IPS-18a (cell line): ENCODE measurements around the gene RHOB.

ENCODE experiments used
- H3K27ac ChIP-seq: one replicate; pipeline ENCODE4 v1.5.1; 2013; ENCODE audit warnings: low read length
- H3K27me3 ChIP-seq: one replicate; pipeline ENCODE4 v1.6.1; 2013; ENCODE audit warnings: mild to moderate bottlenecking, low read length; ENCODE audit not compliant: control insufficient read depth, insufficient read depth
- H3K36me3 ChIP-seq: one replicate; pipeline ENCODE4 v1.6.1; 2013; ENCODE audit warnings: low read depth, low read length; ENCODE audit not compliant: control insufficient read depth
- H3K4me1 ChIP-seq: one replicate; pipeline ENCODE4 v1.6.1; 2013; ENCODE audit warnings: low read depth, low read length; ENCODE audit not compliant: control insufficient read depth
- H3K4me3 ChIP-seq: one replicate; pipeline ENCODE4 v1.5.1; 2013; ENCODE audit warnings: low read length
- H3K9ac ChIP-seq: one replicate; pipeline ENCODE4 v1.6.1; 2013; ENCODE audit warnings: mild to moderate bottlenecking, low read length, moderate library complexity
- H3K9me3 ChIP-seq: one replicate; pipeline ENCODE4 v1.6.1; 2013; ENCODE audit warnings: low read depth, low read length; ENCODE audit not compliant: control insufficient read depth

RHOB gene

DNA sequence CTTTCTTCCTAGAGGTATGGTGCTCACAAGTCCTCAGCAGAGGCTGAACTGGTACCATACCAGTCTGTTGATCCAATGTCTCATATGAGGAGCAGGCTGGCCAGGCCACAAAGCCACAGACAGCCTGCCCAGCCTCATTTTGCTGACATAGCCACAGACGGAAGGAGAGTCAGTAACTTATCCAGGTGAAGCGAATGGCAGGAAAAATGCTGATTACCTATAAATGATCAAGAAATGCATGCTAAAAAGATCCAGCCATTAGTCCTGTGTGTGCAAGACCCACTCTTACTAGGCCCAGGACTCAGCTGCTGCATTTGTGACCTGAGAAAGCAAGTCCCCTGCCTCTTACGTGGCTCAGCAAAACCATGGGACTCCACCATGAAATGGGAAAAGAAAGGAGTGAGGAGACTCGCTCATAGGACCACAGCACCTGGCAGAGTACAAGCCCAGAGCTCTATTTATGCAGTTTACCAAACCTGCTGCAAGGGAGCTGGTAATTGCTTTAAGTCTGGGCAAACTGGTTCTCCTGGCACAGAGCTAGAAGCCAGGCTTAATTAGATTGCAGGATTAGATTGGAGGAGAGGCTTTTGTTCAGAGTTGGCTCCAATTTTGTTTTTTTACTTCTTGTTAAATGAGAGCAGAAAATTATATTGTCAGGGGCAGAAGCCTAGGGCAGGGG, 19.0 kb downstream of the RHOB start:
- H3K27me3 ChIP-seq = no peaks in the 10 kb centered on the region
- H3K36me3 ChIP-seq = no peaks in the 10 kb centered on the region
- H3K4me3 ChIP-seq = no peak overlapping the region
- H3K4me1 ChIP-seq = no peaks in the 10 kb centered on the region
- no peak overlapping the region for H3K27ac ChIP-seq
- H3K9ac ChIP-seq = no peak overlapping the region
- H3K9me3 ChIP-seq = no peaks in the 10 kb centered on the region

DNA sequence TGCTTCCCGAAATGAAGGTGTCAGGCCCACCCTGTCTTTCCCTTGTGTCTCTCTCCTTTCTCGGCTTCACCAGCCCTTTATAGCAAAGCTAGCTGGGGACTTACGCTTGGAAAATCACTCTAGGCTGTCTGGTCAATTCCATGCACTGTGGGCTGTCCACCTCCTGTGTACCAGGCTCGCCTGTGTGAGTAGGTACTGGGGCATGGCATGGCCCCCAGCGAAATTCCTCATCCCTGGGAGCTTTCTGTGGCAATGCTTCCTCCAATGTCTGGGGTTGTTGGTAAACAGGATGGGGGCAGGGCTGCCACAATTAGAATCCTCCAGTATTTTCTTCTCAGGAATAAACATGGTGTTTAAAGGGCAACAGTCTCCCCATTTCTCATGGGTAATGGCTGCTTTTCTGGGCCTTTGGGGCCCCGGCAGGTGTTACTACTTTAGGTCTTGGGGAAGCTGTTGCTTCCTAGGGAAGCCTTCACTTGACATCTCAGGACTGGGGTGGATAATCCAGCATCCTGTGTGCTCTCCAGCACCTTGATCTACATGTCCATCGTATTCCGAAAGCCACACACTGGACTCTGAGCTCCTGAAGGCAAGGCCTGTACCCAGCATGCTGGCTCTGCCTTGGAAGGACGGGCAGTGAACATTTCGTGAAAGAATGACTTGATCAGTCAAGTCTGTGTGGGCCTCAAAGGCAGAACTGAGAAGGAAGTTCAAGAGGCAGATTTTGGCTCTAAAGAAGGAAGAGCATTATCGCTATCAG, 21.1 kb downstream of the RHOB start:
- Histone ChIP-seq H3K27ac (no peak overlapping the region), H3K4me3 (no peak overlapping the region), H3K4me1 (no peaks in the 10 kb centered on the region), H3K9ac (no peak overlapping the region), H3K9me3 (no peaks in the 10 kb centered on the region), H3K36me3 (no peaks in the 10 kb centered on the region), H3K27me3 (no peaks in the 10 kb centered on the region)

DNA sequence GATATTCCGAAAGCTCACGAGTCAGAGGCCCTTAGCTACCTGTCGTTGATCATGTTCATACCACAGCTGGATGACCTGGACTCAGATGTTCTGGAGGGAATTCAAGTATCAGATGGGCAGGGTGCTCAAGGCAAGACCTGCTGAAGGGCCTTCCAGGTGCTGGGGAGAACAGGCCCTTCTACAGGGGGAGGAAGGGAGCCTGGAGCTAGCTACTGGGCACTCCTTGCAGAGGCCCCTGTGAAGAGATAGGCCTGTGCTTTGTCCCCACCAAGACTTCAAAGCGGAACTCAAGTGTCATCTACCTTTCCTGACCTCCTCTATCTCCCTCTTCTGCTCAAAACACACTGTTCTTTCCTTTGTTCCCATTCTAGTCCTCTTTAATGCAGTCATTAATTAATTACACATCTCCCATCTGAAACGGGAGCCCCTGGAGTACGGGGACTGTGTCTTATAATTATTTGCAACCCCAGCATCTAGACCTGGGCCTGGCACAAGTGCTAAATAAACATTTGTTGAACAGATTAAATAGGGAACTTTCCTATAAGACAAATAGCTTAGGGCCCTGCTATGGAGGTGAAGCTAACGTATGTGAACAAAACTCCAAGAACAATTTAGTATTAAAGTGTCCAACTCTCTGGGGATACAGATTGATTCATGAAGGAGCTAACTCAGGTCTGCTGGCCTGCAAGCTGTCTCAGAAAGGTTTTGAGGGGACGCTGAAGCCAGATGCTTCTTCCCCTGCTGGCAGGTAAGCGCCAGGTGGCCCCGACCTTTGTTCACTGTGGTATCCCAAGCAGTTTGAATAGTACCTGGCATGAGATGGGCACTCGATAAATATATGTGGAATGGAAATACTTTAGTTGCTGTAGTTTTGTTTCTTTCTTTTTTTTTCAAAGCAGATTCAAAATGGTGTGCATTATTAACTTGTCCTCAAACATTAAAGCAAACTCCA, 22.0 kb downstream of the RHOB start:
- H3K27ac ChIP-seq = no peak overlapping the region
- no peaks in the 10 kb centered on the region for H3K36me3 ChIP-seq
- H3K4me1 ChIP-seq = no peaks in the 10 kb centered on the region
- H3K4me3 ChIP-seq = no peak overlapping the region
- no peaks in the 10 kb centered on the region for H3K9me3 ChIP-seq
- H3K9ac ChIP-seq = no peak overlapping the region
- H3K27me3 ChIP-seq = no peaks in the 10 kb centered on the region

DNA sequence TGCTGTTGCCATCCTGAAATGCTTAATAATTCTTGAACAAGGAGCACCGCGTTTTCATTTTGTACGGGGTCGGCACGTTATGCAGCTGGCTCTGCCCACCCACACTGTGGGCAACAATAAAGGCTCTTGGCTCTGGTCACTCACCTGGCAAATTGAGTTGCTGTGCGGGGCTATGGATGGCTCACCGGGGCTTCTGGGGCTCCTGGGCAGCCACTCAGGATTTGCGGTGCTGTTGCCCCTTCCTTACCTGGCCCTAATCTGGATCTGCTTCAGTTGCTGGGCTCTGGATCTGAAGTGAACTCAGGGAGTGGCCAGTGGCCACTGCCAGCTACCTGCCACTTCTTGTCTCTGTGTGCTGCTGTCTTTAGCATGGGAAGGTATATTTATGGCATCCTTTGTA, 22.7 kb downstream of the RHOB start:
- Histone ChIP-seq H3K4me3 (no peak overlapping the region), H3K27me3 (no peaks in the 10 kb centered on the region), H3K4me1 (no peaks in the 10 kb centered on the region), H3K27ac (no peak overlapping the region), H3K9me3 (no peaks in the 10 kb centered on the region), H3K9ac (no peak overlapping the region), H3K36me3 (no peaks in the 10 kb centered on the region)

DNA sequence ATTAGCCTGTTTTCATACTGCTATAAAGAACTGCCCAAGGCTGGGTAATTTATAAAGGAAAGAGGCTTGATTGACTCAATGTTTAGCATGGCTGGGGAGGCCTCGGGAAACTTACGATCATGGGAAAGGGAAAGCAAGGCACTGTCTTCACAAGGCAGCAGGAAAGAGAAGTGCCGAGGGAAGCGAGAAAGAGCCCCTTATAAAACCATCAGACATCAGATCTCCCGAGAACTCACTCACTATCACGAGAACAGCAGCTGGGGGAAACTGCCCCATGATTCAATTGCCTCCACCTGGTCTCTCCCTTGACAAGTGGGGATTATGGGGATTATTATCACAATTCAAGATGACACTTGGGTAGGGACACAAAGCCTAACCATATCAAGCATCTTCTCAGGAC, 23.3 kb downstream of the RHOB start:
- Histone ChIP-seq H3K4me3 (no peak overlapping the region), H3K27me3 (no peaks in the 10 kb centered on the region), H3K9me3 (no peaks in the 10 kb centered on the region), H3K4me1 (no peaks in the 10 kb centered on the region), H3K9ac (no peak overlapping the region), H3K27ac (no peak overlapping the region), H3K36me3 (no peaks in the 10 kb centered on the region)

DNA sequence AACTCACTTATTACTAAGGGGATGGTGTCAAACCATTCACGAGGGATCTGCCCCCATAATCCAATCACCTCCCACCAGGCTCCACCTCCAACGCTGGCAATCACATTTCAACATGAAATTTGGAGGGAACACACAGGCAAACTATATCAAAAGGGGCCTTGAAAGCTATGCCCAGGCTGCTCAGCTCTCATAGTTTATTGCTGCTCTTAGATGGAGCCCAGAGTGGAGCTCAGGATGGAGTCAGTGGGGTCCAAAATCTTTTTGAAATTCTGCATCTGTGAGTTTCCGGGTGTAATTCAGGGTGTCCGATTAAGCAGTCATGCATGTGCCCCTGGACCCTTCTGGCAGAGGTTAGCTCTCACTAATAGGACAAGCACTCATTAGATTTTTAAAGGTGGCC, 24.3 kb downstream of the RHOB start:
- Histone ChIP-seq H3K9ac (no peak overlapping the region), H3K27ac (no peak overlapping the region)

DNA sequence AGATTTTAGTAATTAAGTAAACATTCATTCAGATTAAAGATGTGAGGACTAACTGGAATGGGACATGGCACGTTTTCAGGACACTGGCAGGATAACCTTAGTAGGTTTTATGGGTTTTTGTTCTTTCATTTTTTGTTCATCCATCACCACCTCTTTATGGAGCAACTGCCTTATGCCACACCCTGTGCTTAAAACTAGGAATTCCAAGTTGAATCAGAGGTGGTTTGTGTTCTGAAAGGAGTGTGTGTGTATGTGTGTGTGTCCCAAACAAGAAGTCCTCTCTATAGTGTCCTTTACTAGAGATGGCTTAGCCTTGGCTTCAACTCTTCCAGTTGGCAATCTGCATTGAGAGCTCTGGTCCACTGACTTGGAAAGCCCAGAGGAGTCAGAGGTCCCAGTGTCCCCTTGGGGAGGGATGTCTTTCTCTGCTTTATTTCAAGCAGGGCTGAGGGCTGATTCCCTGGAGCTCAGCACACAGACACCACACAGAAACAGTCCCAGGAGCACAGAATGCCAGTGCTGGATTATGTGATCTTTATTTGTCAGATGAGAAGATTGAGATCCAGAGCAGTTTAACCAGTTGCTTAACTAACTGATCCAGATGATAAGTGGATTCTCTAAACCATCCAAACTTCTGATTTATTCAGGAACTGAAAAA, 25.2 kb downstream of the RHOB start:
- Histone ChIP-seq H3K27me3 (no peaks in the 10 kb centered on the region), H3K36me3 (no peaks in the 10 kb centered on the region), H3K27ac (no peak overlapping the region), H3K9me3 (no peaks in the 10 kb centered on the region), H3K9ac (no peak overlapping the region), H3K4me3 (no peak overlapping the region), H3K4me1 (no peaks in the 10 kb centered on the region)

More for the DNA sequence above, 24.3 kb downstream of the RHOB start:
- H3K9me3 ChIP-seq = no peaks in the 10 kb centered on the region
- H3K36me3 ChIP-seq = no peaks in the 10 kb centered on the region
- H3K4me1 ChIP-seq = no peaks in the 10 kb centered on the region
- H3K4me3 ChIP-seq = no peak overlapping the region
- H3K27me3 ChIP-seq = no peaks in the 10 kb centered on the region

DNA sequence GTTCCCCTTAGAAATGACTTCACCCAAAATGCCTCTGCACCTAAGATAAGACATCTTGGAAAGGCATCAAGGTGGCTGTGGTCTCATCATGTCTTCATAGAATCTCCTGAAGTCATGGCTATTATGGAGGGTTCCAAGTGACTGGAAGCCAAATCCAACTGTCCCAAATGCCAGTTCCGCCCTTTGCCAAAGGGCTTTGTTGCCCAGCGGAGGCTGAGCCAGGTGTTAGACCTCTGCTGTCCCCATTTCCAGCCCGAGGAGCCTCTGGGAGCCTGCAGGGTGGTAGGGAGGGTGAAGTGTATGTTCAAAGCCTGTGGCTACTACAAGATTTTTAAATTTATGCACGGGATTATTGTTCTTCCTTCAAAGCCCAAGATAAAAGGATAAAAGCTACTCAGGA, 25.7 kb downstream of the RHOB start:
- H3K36me3 ChIP-seq = no peaks in the 10 kb centered on the region
- no peaks in the 10 kb centered on the region for H3K4me1 ChIP-seq
- H3K9me3 ChIP-seq = no peaks in the 10 kb centered on the region
- H3K9ac ChIP-seq = no peak overlapping the region
- no peaks in the 10 kb centered on the region for H3K27me3 ChIP-seq
- H3K4me3 ChIP-seq = no peak overlapping the region
- no peak overlapping the region for H3K27ac ChIP-seq

DNA sequence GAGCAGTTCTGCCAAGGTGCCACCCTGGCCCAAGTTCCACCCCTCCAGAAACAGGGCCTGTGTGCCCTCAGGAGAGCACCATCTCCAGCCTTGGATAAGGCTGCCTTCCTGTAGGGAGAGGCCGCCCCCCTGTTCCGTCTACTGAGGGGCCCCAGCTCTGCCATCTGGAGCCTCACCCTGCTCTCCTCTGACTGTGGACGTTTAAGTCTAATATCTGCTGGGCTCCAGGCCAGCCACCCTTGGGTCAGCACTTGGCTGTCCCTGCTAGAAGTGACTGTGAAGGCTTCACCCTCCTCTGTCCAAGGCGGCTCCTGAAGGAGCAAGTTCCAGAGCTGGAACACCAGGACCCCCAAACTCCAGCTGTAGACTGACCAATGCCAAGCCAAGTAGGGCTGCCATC, 26.3 kb downstream of the RHOB start:
- Histone ChIP-seq H3K27ac (no peak overlapping the region), H3K9ac (no peak overlapping the region), H3K9me3 (no peaks in the 10 kb centered on the region), H3K27me3 (no peaks in the 10 kb centered on the region), H3K4me1 (no peaks in the 10 kb centered on the region), H3K36me3 (no peaks in the 10 kb centered on the region), H3K4me3 (no peak overlapping the region)

DNA sequence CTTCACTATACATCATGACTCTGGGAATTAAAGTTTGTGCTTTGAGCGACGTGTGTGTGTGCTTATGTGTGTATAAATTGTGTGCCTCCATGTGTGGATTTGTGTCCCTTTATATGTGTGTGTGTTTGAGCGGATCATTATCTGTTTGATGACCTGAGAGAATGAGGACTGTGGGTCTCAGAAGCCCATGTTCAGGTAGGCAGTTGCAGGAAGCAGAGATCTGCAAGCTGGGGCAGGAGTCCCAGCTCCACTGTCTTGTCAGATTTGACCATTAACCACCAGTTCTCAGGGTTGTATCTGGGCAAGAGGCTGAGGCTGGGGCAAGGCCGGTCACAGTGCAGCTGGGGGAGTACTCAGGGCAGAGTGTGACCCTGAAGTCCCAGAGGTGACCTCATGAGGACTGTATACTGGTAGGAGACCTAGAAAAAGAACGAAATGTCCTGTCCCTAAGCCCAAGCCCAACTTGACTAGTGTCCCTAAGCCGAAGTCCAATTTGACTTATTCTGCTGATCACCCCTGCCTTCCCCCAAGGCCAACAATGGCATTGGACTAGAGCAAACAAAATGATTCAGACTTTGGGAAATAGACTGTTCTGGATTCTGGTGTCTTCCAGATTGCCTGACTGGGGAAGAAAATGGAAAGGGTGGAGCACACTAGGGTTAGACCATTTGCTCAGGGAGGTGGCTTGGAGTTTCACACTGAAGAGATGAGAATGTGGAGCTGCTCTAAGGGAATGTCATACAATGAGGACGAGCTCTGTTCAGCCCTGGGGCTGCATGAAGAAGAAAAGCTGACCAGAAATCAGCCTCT, 28.1 kb downstream of the RHOB start:
- no peak overlapping the region for H3K27ac ChIP-seq
- H3K4me3 ChIP-seq = no peak overlapping the region
- no peaks in the 10 kb centered on the region for H3K9me3 ChIP-seq
- H3K27me3 ChIP-seq = no peaks in the 10 kb centered on the region
- no peaks in the 10 kb centered on the region for H3K36me3 ChIP-seq
- H3K4me1 ChIP-seq = no peaks in the 10 kb centered on the region
- no peak overlapping the region for H3K9ac ChIP-seq
